CD4-positive, alpha-beta T cell treated with Interleukin-6 at 100 ng/mL for 8 hours (primary cell): ENCODE results near the gene INHA.

Experiments
- DNase-seq: peaks from one replicate; pipeline ENCODE4 v3.0.0-alpha.2; 2020; ENCODE audit warnings: mixed read lengths, low spot score

Gene INHA

DNA sequence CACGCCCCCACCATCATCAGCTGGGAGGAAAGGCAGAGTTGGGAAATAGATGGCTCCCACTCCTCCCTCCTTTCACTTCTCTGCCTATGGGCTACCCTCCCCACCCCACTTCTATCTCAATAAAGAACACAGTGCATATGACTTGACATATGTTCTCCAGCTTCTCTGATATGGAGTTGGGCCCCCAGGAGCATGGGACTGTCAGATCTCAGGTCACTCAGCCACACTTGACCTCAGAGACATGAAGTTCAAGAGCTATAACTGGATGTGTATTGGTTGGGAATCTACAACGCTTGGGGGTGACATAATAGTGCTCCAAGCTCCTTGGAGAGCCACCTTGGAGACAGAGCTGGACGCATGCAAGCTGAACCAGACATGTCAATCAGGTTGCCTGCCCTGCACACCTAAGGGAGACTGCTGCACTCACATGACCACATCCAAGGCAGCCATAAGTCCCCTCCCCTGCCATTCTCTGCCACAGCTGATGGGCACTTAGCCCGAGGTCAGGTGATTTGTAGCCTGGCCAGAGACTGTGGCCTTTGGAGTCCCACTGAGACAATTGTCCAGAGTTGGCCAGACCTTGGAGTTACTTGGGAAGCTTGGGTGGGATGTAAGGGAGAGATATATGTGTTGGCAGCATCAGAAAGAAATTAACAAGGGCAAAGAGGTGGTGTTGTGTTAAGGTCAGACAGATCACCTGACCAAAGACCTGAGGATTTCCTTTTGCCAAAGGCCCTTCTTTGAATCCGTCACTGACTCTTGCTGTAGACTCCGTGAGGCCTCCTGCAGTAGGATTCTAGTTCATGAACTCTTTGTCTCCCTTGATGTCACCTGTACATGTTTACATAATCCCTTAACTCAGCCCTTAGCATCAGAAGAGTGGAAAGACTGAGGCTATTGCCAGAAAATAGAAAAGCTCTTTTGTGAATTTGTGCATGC, 3.7 kb downstream of the INHA start:
- no peak for DNase-seq

DNA sequence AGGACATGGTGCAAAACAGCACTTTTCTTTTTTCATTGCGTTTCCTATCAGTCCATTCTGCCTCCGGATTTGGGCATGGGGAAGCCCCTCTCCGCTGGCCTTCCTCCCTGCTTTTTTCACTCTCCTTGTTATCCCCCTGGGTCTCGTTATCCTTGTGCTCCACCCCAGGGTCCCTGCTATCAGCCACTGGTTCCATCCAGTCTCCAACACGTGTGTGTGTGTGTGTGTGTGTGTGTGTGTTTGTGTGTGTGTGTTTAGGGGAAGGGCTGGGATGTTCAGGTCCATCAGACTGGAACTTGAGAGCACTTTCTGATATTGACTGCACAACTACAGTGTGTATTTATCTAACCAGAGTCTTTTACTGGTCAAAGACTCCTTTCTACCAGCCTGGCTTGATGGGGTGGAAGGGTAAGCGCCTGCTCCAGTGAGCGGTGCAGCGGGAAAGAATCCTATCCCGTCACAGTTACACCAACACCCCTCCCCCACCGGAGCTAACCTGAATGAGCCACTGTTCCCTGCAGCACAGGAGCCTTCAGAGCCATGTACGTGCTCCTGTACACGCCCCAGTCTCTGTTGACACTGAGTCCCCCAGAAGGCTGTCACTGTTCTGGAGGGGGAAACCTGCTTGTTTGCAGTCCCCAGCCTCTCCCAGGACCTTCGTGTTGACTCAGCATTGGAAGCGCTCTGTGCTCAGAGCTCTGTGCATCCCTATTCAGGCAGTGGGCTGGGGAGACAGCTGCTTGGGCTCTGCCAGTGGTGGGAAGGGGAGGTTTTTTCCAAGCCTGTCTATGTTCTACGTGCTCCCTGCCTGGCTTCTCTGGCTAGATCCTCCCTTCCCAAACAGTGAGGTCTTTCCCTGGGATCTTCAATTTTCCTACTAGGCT, 4.6 kb downstream of the INHA start:
- DNase-seq = no peak

DNA sequence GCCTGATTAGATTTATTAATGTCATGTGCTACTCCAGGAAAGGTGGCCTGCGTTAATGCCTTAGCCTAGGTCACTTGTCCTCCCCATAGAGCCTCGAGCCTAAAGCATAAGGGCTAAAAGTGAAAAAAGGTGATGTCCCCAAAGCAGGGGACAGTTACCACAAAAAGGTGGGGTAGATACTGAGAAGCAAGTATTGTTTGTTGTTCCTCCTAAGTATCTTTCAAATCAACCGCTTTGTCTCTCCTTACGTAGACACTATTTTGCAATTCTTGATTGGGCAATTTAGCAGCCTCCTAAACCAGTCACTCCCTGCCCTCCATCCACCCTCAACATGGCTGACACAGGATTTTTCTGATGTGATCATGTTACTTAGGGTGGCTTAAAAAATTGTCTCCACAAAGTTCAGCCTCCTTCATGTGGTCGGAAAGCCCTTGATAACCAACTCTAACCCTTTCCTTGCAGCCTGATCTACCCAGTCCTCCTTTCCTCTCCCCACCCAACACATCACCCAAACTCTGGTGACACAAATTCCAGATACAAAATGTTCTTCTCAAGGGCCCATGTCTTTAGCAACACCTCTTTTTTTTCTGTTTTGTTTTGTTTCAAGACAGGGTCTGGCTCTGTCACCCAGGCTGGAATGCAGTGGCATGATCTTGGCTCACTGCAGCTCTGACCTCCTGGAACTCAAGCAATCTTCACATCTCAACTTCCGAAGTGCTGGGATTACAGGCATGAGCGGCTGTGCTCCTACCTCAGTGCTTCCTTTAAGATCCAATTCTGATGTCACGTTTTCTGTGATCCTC, 6.9 kb downstream of the INHA start:
- DNase-seq = no peak

DNA sequence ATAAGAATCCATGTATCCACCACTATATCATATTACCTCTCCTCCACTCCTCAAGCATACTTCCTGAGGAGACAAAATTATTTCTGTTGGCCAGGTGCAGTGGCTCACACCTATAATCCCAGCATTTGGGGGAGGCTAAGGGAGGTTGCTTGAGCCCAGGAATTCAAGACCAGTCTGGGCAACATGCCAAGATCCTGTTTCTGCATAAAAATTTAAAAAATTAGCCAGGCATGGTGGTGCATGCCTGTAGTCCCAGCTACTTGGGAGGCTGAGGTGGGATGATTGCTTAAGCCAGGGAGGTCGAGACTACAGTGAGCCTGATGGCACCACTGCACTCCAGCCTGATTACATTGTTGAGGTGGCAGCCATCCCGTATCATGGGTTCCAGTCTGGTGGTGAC, 9.2 kb downstream of the INHA start:
- no peak for DNase-seq

DNA sequence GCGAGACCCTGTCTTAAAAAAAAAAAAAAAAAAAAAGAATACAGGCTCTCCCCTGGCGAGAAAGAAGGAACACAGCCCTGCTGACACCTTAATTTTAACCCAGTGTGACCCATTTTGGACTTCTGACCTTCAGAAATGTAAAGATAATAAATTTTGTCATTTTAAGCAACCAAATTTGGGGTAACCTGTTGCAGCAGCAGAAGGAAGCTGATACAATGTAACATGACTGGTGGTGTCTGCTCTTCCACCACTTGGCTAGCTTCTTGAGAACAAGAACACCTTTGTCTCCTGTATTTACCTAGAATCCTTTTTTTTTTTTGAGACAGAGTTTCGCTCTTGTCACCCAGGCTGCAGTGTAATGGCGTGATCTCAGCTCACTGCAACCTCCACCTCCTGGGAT, 19.0 kb downstream of the INHA start:
- no peak for DNase-seq

DNA sequence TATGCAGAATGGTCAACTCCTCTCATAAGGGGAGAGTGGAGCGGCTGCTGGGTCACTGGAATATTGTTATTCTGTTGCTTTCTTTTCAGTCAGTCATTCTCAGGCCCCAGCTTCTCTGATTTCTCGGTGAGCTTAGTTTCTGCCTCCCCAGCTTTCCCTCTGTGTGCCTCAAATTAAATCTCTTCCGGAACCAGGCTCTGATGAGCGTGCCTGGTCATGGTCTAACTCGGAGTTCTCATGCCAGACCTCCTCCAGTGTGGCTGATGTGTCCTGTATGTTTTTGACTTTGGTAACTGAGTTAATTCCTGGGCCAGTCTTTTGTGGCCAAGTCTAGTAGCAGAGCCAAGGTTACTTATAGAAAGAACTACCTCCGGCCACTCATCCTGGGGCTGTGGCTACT, 20.6 kb downstream of the INHA start:
- no peak for DNase-seq

DNA sequence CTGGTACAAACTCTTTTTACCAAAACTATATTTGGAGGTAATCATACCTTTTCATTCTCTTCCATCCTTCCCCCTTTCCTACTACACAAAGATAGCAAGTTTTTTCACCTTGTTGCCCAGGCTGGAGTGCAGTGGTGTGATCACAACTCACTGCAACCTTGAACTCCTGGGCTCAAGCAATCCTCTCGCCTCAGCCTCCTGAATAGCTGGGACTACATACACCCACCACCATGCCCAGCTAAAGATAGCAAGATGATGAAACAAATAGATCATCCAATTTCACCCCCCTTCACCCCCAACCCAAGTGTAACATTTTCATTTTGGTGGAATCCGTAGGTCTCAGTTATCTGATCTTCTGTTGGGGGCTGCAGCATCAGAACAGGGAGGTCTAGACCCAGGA, 21.0 kb downstream of the INHA start:
- no peak for DNase-seq

DNA sequence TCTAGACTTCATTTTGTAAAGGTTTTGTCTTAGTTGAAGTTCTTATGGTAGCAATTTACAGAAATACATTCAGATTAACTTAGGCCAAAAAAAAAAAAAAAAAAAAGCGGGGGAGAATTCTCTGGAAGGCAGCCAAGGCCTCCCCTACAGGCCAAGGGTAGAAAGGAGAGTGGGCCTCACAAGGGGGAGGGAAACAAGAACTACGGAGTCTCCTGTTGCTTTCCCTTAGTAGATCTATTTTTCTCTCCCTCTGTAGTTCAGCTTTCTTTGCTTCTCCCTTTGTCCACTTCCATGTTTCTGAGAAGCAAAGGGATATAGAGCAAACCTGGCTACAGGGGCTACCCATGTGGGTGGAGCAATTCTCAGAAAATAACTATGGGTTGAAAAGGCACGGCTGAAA, 23.1 kb downstream of the INHA start:
- DNase-seq = no peak

DNA sequence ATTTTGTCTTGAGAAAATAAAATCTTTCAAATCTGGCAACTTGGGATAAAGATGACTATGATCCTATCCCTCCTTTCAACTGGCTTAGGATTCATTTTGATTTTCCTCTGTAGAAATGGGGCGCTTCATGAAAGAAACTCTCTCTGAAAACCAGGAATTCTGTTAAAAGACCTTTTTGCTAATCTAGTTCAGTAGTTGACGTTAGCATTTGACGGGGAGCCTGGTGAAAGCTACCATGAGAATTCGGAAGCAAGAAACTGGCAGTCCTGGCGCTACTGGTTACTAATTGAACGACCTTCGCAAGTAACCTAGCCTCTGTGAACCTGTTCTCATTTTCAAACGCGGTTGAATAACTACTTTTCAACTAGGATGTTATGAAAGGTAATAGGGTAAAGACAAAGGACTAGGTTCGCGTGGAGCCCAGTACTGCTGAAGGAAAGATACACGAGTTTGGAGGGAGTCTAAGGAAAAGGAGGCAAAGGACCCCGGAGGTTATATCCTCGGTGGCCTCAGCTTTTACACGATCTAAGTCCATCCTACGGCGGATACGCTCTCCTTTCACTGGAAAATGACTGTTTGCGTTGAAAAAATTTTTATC, 24.9 kb downstream of the INHA start:
- DNase-seq = no peak

DNA sequence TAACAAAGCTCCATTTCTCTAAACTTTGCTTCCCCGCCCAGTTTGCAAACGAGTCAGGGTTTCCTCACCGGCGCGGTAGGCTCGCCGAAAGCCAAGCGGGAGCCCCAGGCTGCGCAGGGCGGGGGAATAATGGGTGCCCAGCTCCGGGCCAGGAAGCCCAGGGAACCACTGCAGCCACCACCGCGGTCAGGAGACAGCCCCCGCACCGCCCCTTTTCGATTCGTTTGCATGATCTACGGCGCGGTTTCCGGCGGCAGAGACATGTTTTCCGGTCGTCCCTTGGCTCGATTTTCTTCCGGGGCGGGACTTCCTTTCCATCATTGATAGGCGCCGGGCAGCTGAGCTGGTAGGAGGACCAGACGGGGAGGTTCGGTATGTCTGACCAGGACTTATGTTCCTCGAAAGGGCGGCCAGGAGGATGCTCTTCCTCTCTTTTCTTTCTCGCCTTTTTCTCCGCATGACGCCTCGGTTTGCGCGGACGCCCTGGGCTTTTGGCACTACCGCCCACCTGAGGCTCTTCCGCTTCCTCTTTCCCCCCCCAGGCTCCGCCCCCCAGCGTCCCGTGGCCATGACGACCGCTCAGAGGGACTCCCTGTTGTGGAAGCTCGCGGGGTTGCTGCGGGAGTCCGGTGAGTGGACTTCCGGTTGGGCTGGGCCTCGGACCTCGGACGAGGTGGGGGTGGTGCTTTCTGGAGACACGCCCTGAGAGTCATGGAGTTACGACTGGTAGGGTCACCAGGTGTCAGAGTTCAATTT, 25.6 kb downstream of the INHA start, which contains the start of gene STK11IP:
Gene STK11IP, plus strand, starts transcription at position 306 of the 756 bp plus-strand sequence. Its CDS starts 263 bp downstream, at position 569.
- peak; percentile 83 for DNase-seq

DNA sequence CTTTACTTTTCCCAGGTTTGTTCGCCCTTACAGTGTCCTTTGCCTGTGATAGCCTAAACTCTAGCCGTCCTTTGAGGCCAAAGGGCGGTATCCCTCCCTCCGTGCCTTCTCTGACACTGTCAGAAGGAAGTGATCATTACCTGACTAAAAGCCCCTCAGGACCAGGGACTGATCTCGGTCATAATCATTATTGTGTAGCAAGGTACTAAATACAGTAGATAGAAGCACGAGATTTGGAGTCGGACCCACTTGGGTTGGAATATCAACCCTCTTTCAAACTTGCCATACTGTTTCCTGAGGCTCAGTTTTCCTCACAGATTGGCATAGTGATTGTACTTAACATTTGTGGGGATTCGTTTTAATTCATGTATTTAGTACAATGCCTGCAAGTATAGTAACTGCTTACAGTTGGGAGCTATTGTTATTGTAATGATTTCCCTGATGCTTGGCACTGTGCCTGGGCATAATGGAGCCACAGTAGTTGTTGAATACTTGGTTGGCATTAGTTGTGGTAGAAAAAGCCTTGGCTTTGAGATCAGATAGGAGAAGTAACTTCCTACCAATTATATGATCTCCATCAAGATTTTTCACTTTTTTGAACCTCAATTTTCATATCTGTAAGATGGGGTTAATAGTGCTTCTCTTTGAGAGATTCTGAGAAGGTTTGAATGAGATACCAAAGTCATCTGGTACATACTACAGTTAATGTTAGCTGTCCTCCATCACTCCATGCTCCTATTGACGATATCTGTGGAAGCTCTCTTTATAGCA, 26.4 kb downstream of the INHA start:
- no peak for DNase-seq

DNA sequence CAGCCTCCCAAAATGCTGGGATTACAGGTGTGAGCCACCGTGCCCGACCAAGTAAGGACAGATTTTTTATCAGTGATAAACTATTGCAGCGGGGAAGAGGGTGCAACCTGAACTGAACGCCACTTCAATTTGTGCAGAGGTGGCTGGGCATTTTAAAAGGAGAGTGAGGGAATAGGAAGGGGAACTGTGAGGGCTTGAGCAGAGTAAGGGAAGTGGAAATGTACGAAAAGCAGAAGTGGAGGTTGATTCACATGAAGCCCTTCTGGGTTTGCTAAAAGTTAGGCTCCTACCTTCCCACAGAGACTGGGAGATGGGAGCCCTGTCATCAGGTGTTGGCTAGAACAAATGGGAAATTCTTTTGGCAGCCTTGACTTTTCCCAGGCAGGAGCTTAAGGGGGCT, 31.7 kb downstream of the INHA start:
- DNase-seq = no peak

DNA sequence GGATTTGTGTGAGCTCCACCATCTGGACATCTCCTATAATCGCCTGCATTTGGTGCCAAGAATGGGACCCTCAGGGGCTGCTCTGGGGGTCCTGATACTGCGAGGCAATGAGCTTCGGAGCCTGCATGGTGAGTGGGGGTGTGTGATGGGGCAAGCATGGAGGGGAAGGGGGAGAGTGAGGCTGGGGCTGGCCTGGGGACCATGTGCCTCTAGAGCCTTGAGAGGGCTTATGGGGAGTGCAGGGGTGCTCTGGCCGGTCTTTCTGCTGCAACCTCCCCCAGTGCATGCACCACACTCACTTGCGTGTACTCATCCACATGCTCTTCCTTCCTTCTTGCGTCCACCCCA, 33.5 kb downstream of the INHA start:
- DNase-seq = no peak

DNA sequence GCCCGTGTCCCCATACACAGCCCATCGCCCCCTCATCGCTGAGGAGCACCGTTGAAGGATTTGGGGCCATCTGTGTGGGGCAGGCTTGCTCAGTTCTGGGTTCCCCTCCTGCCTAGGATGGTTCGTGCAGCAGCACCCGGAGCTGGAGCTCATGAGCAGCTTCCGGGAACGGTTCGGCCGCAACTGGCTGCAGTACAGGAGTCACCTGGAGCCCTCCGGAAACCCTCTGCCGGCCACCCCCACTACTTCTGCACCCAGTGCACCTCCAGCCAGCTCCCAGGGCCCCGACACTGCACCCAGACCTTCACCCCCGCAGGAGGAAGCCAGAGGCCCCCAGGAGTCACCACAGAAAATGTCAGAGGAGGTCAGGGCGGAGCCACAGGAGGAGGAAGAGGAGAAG, 35.8 kb downstream of the INHA start:
- DNase-seq = no peak

DNA sequence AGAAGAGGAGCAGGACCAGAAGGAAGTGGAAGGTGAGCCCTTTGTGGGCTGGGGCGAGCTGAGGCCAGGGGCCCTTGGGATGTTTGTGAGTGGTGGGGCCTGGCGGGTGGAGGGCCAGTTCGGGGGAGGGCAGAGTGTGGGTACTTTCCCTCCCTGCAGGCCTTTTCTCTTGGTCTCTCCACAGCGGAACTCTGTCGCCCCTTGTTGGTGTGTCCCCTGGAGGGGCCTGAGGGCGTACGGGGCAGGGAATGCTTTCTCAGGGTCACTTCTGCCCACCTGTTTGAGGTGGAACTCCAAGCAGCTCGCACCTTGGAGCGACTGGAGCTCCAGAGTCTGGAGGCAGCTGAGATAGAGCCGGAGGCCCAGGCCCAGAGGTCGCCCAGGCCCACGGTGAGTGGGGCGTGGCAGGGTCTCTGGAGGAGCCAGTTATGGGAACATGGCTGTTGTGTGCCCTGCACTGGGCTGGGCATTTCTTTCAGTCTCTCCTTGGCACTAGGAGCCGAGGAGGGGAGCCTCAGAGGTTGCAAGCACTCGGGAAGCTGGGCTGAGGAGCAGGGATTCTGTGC, 36.4 kb downstream of the INHA start:
- no peak for DNase-seq

DNA sequence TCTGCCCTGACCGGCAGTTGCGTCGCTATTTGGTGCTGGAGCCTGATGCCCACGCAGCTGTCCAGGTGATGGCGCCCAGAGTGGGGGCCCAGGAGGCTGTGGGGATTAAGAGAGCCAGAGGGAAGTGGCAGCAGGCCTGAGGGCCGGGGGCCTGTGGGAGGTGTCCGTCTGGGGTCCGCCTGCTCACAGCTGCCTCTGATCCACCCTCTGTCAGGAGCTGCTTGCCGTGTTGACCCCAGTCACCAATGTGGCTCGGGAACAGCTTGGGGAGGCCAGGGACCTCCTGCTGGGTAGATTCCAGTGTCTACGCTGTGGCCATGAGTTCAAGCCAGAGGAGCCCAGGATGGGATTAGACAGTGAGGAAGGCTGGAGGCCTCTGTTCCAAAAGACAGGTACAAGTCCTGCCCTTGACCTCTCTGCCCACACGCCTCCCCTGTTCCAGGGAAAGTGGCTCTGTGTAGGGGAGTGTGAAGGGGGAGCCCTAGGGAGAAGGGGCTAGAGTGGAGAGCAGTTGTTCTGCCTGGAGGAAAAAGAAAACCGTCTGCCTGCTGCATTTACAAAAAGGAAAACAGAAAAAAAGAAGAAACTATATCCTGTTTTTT, 37.1 kb downstream of the INHA start:
- no peak for DNase-seq

DNA sequence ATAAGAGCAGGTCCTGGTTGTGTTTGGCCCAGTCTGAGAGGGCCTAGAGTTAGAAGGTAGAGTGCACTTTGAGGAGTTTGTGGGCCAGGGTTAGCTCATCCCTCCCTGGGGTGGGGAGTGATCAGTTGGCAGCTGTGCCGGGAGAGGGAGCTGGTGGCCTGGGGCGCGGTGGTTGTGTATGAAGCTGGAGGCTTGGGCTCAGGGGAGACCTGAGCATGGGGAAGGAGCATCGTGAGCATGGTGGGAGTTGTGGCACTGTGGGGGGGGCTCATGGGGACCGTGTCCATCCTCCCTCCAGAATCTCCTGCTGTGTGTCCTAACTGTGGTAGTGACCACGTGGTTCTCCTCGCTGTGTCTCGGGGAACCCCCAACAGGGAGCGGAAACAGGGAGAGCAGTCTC, 39.2 kb downstream of the INHA start:
- no peak for DNase-seq

DNA sequence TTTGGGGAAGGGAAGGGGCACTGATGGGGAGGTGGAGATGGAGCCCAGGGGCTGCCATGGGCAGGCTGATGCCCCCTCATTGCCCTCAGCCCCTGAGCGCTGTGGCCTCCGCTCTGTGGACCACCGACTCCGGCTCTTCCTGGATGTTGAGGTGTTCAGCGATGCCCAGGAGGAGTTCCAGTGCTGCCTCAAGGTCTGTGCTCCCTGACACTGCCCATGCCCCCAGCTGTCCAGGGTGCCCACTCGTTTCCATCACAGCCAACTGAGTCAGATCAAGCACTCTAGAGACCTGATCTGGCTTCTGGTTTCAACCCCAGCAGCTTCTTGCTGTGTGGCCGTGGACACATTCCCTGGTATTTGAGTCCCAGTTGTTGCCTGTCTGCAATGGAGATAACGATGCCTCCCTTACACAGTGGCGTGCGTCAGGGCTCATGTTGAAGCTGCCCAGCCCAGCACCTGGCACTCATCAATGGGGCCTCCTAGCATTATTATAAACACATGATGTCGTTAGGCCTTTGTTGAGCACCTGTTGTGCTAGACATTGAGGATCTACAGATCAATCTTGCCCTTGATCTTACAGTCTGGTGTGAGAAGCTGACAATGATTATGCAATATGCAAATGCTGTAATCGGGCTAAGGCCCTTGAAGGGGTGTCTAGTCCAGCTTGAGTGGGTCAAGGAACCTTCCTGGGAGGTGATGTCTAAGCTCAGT, 39.9 kb downstream of the INHA start:
- DNase-seq = no peak
